Measurements from ENCODE around the gene PARVG. TPM values are rescaled to one million over a fixed set of nuclear protein-coding genes. Genes with fewer than 3 reads are reported as not detected.

Gene PARVG
- total RNA-seq, 2 donors from 2014 or later: 0.11 to 0.44 TPM

- no peaks in the 10 kb centered on the region for H3K36me3 ChIP-seq (ENCODE audit: control insufficient read depth, insufficient read depth, low read length)
- Mint-ChIP-seq H3K36me3 (ENCODE audit: low read depth) (peaks cover 1% of the 10 kb centered on the region), H3K9me3 (no peaks in the 10 kb centered on the region), H3K4me3 (no peak overlapping the region), H3K4me1 (peaks cover 11% of the 10 kb centered on the region), H3K27me3 (ENCODE audit: insufficient read depth) (no peaks in the 10 kb centered on the region), H3K27ac (no peak overlapping the region)
- no peak for TF ChIP-seq CTCF (conservative IDR thresholded peaks at IDR 0.05)
- H3K9me3 ChIP-seq (ENCODE audit: control insufficient read depth, low read length): no peaks in the 10 kb centered on the region
- no peak overlapping the region for H3K27ac ChIP-seq (ENCODE audit: low read depth, low read length)
- H3K4me3 ChIP-seq (ENCODE audit: low read length): no peak overlapping the region
- H3K4me1 ChIP-seq (ENCODE audit: control insufficient read depth, insufficient read depth, low read length): no peaks in the 10 kb centered on the region
- DNase-seq: no peak
- no peak overlapping the region for H3K9ac ChIP-seq (ENCODE audit: extremely low read depth, low read length, poor library complexity, severe bottlenecking)
- no peaks in the 10 kb centered on the region for H3K27me3 ChIP-seq (ENCODE audit: control insufficient read depth, insufficient read depth, low read length, poor library complexity, severe bottlenecking)
- 87 to 100% methylated on average over 1 to 2 of the region's 2 CpGs for WGBS, 2 experiments (ENCODE audit: insufficient coverage in 1 of 2, insufficient read length in 1 of 2)
Observed at GRCh38 chr22:44154436-44154942, 26.2 kb upstream of the PARVG start.

GRCh38 chr22:44155115-44155514 is 25.6 kb upstream of the PARVG start:
- Mint-ChIP-seq H3K4me3 (no peak overlapping the region), H3K4me1 (peaks cover 11% of the 10 kb centered on the region), H3K27ac (no peak overlapping the region), H3K9me3 (no peaks in the 10 kb centered on the region), H3K36me3 (ENCODE audit: low read depth) (peaks cover 1% of the 10 kb centered on the region), H3K27me3 (ENCODE audit: insufficient read depth) (no peaks in the 10 kb centered on the region)
- no peak for TF ChIP-seq CTCF (conservative IDR thresholded peaks at IDR 0.05)
- DNase-seq: no peak
- Histone ChIP-seq H3K36me3 (ENCODE audit: control insufficient read depth, insufficient read depth, low read length) (no peaks in the 10 kb centered on the region), H3K9me3 (ENCODE audit: control insufficient read depth, low read length) (no peaks in the 10 kb centered on the region), H3K4me3 (ENCODE audit: low read length) (no peak overlapping the region), H3K27ac (ENCODE audit: low read depth, low read length) (no peak overlapping the region), H3K27me3 (ENCODE audit: control insufficient read depth, insufficient read depth, low read length, poor library complexity, severe bottlenecking) (no peaks in the 10 kb centered on the region), H3K4me1 (ENCODE audit: control insufficient read depth, insufficient read depth, low read length) (no peaks in the 10 kb centered on the region), H3K9ac (ENCODE audit: extremely low read depth, low read length, poor library complexity, severe bottlenecking) (no peak overlapping the region)
- WGBS, 2 experiments (ENCODE audit: insufficient coverage in 1 of 2, insufficient read length in 1 of 2): 92 to 100% methylated on average over 1 to 14 of the region's 14 CpGs

- H3K4me1 Mint-ChIP-seq: peaks cover 18% of the 10 kb centered on the region
- no peak overlapping the region for H3K4me3 Mint-ChIP-seq
- no peaks in the 10 kb centered on the region for H3K9me3 Mint-ChIP-seq
- no peaks in the 10 kb centered on the region for H3K4me1 ChIP-seq (ENCODE audit: control insufficient read depth, insufficient read depth, low read length)
- H3K9ac ChIP-seq (ENCODE audit: extremely low read depth, low read length, poor library complexity, severe bottlenecking): no peak overlapping the region
- no peaks in the 10 kb centered on the region for H3K27me3 ChIP-seq (ENCODE audit: control insufficient read depth, insufficient read depth, low read length, poor library complexity, severe bottlenecking)
- TF ChIP-seq CTCF (conservative IDR thresholded peaks at IDR 0.05): no peak
- DNase-seq: no peak
- no peaks in the 10 kb centered on the region for H3K27me3 Mint-ChIP-seq (ENCODE audit: insufficient read depth)
- H3K36me3 Mint-ChIP-seq (ENCODE audit: low read depth): no peaks in the 10 kb centered on the region
- no peak overlapping the region for H3K27ac ChIP-seq (ENCODE audit: low read depth, low read length)
- H3K27ac Mint-ChIP-seq: no peak overlapping the region
- H3K9me3 ChIP-seq (ENCODE audit: control insufficient read depth, low read length): no peaks in the 10 kb centered on the region
- 77 to 78% methylated on average over 12 to 13 of the region's 13 CpGs for WGBS, 2 experiments (ENCODE audit: insufficient coverage in 1 of 2, insufficient read length in 1 of 2)
- no peaks in the 10 kb centered on the region for H3K36me3 ChIP-seq (ENCODE audit: control insufficient read depth, insufficient read depth, low read length)
- no peak overlapping the region for H3K4me3 ChIP-seq (ENCODE audit: low read length)
Observed at GRCh38 chr22:44157916-44158618, 22.7 kb upstream of the PARVG start.

Measured in endodermal cell (in vitro differentiated cells).